Endothelial cell of umbilical vein (primary cell): Measurements from ENCODE around the gene TBCD. TPM values are rescaled to one million over a fixed set of nuclear protein-coding genes. Genes with fewer than 3 reads are reported as not detected.

ENCODE experiments used
- BruUV-seq: library from RNA; stranded (reverse); fragments of 400-500 nt; replicated peaks from 2 replicates; lab custom pipeline; 2021; lab: Mats Ljungman, UMichigan
- CTCF ChIA-PET: fragments of 300-600, 350-600 bp; sonication (Branson Sonifier 250); formaldehyde crosslinking; loops from one replicate; lab custom pipeline; 2021; ENCODE audit warnings: antibody characterized with exemption, inconsistent platforms; lab: Charles Lee
- POLR2A ChIA-PET: fragments of 300-600, 350-600 bp; sonication (Branson Sonifier 250); formaldehyde crosslinking; loops from one replicate; lab custom pipeline; 2021; ENCODE audit warnings: antibody characterized with exemption, inconsistent platforms; lab: Charles Lee
- DNase-seq: peaks from one replicate; pipeline ENCODE4 v3.0.0-alpha.2; 2011; ENCODE audit warnings: low read depth, low spot score
- FAIRE-seq: peaks from 2 replicates; lab custom pipeline; 2011; peaks lifted over from hg19 to GRCh38; lab: Jason Lieb, UNC
- H2AFZ ChIP-seq: 2 replicates; pipeline ENCODE4 v1.6.0; 2012; ENCODE audit warnings: low read depth, low read length, control low read depth, inconsistent platforms
- H3K27ac ChIP-seq: 2 replicates; pipeline ENCODE4 v1.5.1; 2011; ENCODE audit warnings: low read depth, mild to moderate bottlenecking, control low read depth, low read length, moderate library complexity; ENCODE audit not compliant: insufficient read depth
- H3K27me3 ChIP-seq, 2 experiments: 2 replicates each; pipeline versions ENCODE4 v1.6.0 to v1.6.1; 2011; ENCODE audit warnings: low read length in 2 of 2, mixed read lengths in 1 of 2; ENCODE audit not compliant: control insufficient read depth in 2 of 2, insufficient read depth in 2 of 2
- H3K36me3 ChIP-seq, 2 experiments: 2 replicates in 1 of 2; 3 replicates in 1 of 2; pipeline ENCODE4 v1.5.1; 2011; ENCODE audit warnings: low read length in 2 of 2, mild to moderate bottlenecking in 1 of 2, moderate library complexity in 1 of 2; ENCODE audit not compliant: control insufficient read depth in 2 of 2, insufficient read depth in 2 of 2; ENCODE audit errors: extremely low read depth in 1 of 2
- H3K4me1 ChIP-seq: 3 replicates; pipeline ENCODE4 v1.5.1; 2011; ENCODE audit warnings: mild to moderate bottlenecking, low read length; ENCODE audit not compliant: control insufficient read depth, insufficient read depth; ENCODE audit errors: extremely low read depth
- H3K4me2 ChIP-seq: 2 replicates; pipeline ENCODE4 v1.6.1; 2011; ENCODE audit warnings: low read length, control low read depth, mixed read lengths; ENCODE audit not compliant: insufficient read depth
- H3K4me3 ChIP-seq, 3 experiments: fragments of 200-600 bp in 1 of 3; sonication (generic), shearing (Covaris generic) in 1 of 3; replicated peaks in 1 of 3; 2 replicates each; pipeline ENCODE4 v1.5.1; 2011 to 2016; ENCODE audit warnings: control low read depth in 3 of 3, low read length in 3 of 3, mild to moderate bottlenecking in 2 of 3, inconsistent platforms in 1 of 3, low read depth in 1 of 3, moderate library complexity in 1 of 3; ENCODE audit not compliant: insufficient read depth in 1 of 3
- H3K79me2 ChIP-seq: 2 replicates; pipeline ENCODE4 v1.6.0; 2012; ENCODE audit warnings: low read length, inconsistent platforms; ENCODE audit not compliant: control insufficient read depth, insufficient read depth
- H3K9ac ChIP-seq: replicated peaks from 2 replicates; pipeline ENCODE3; 2011; ENCODE audit warnings: low read length, control low read depth; ENCODE audit not compliant: insufficient read depth; ENCODE audit errors: extremely low read depth
- H3K9me1 ChIP-seq: replicated peaks from 3 replicates; pipeline ENCODE4 v1.6.0; 2011; ENCODE audit warnings: mild to moderate bottlenecking, low read length; ENCODE audit not compliant: control insufficient read depth, insufficient read depth; ENCODE audit errors: extremely low read depth
- H3K9me3 ChIP-seq: replicated peaks from 2 replicates; pipeline ENCODE4 v1.5.1; 2012; ENCODE audit warnings: low read length, inconsistent platforms; ENCODE audit not compliant: control insufficient read depth, insufficient read depth
- H4K20me1 ChIP-seq: replicated peaks from 2 replicates; pipeline ENCODE3; 2011; ENCODE audit warnings: mild to moderate bottlenecking, low read length; ENCODE audit not compliant: control insufficient read depth, insufficient read depth; ENCODE audit errors: extremely low read depth
- FOS ChIP-seq: IDR thresholded peaks from 2 replicates; pipeline ENCODE4 v1.6.1; 2011; ENCODE audit warnings: mild to moderate bottlenecking, low read length, moderate library complexity, borderline replicate concordance; ENCODE audit not compliant: insufficient read depth
- GATA2 ChIP-seq: IDR thresholded peaks from 2 replicates; pipeline ENCODE4 v1.7.0; 2011; ENCODE audit warnings: low read depth, mild to moderate bottlenecking, moderate library complexity, mixed read lengths, low read length; ENCODE audit not compliant: insufficient read length, insufficient read depth
- JUN ChIP-seq: IDR thresholded peaks from 2 replicates; pipeline ENCODE4 v1.6.1; 2011; ENCODE audit warnings: borderline replicate concordance, low read depth; ENCODE audit not compliant: insufficient read length, insufficient read depth
- MAX ChIP-seq: IDR thresholded peaks from 2 replicates; pipeline ENCODE4 v1.6.1; 2011; ENCODE audit not compliant: insufficient read depth, insufficient read length
- MYC ChIP-seq: IDR thresholded peaks from one replicate; pipeline ENCODE4 v1.6.1; 2011; ENCODE audit warnings: mild to moderate bottlenecking, low read depth, low read length
- POLR2A ChIP-seq: IDR thresholded peaks from 2 replicates; pipeline ENCODE4 v1.6.1; 2012; ENCODE audit warnings: low read depth, mild to moderate bottlenecking, control low read depth, low read length
- POLR2AphosphoS5 ChIP-seq: IDR thresholded peaks from 2 replicates; pipeline ENCODE4 v1.6.1; 2012; ENCODE audit warnings: low read depth, mild to moderate bottlenecking, control low read depth, low read length, moderate library complexity; ENCODE audit not compliant: insufficient read depth
- dilution Hi-C: fragments of 300-500 bp; cut with MboI; formaldehyde crosslinking; loops from one replicate; pipeline ENCODE4 v1.15.0; 2019; ENCODE audit warnings: low sequenced_read_pairs; ENCODE audit not compliant: extremely low pct_ligation_motif_present
- intact Hi-C: fragments of 100-400 bp; cut with micrococcal nuclease; formaldehyde crosslinking; loops from one replicate; pipeline ENCODE4 v1.10.0; 2022
- polyA plus RNA-seq, 4 experiments: library from polyadenylated mRNA; depleted of rRNA in 3 of 4; stranded (reverse) in 3 of 4; unstranded in 1 of 4; fragments of >200 nt; gene quantifications; 2 replicates each; pipeline versions ENCODE4 v1.2.1 to v1.2.3, GENCODE V29; 2011 to 2012; ENCODE audit warnings: missing spikeins in 1 of 4
- total RNA-seq: library from RNA; stranded (reverse); gene quantifications from 2 replicates; pipeline ENCODE4 v1.2.3, GENCODE V29; 2021

Gene TBCD
- total and polyA plus RNA-seq, 2 donors (not counting 3 experiments of a cell fraction or from before 2014, with no cell fraction given): 121 to 145 TPM

DNA sequence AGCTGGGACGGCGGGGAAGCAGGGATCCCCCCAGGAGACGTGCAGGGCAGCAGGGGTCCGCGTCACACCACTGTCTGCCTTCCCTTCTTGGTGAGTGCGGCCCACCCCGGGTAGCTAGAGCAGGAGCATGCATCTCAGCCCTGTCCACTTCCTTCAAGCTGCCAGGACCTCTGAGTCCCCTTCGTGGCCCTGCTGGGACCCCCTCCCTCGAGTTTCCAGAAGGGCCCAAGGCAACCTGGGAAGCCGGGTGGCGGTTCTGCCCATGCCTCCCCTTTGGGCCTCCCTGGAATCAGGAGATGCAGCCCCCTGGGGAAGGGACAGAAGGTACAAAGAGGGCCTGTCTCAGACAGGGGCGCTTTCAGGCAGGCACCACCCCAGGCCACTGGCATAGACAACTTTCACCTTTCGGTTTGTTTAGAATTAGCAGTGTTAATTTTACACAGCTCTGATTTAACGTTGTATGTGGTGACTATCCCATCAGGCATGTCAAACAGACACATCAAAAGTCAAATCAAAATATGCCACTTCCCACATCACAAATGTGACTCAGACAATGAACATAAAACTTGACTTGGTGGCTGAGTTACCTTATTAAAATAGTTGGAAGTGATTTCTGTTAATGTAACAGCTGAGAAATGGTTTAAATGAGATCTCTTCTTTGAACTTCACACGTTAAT is 233.0 kb downstream of the TBCD start:
- H4K20me1 ChIP-seq: no peaks in the 10 kb centered on the region
- H3K9ac ChIP-seq: no peak overlapping the region
- H3K27me3 ChIP-seq: no peaks in the 10 kb centered on the region
- FAIRE-seq (peak; percentile 8), DNase-seq (no peak)
- H3K9me1 ChIP-seq: no peaks in the 10 kb centered on the region
- TF ChIP-seq POLR2A: no peak
- no peak for TF ChIP-seq FOS
- TF ChIP-seq MYC: no peak
- no peak for TF ChIP-seq POLR2AphosphoS5
- TF ChIP-seq JUN: no peak
- no peak for TF ChIP-seq GATA2
- H3K36me3 ChIP-seq: no peaks in the 10 kb centered on the region
- H3K9me3 ChIP-seq: no peaks in the 10 kb centered on the region
- peaks cover 9% of the 10 kb centered on the region for H3K4me1 ChIP-seq
- no peak overlapping the region for H3K4me2 ChIP-seq
- dilution Hi-C loops (no loop called here), intact Hi-C loops (no loop called here)
- H2AFZ ChIP-seq: no peak overlapping the region
- CTCF ChIA-PET: no interaction called here
- H3K27ac ChIP-seq: no peak overlapping the region
- no peak overlapping the region for H3K4me3 ChIP-seq
- no peaks in the 10 kb centered on the region for H3K79me2 ChIP-seq
- BruUV-seq: no TSS peak
- POLR2A ChIA-PET: no interaction called here

- peaks cover 9% of the 10 kb centered on the region for H3K4me1 ChIP-seq
- H2AFZ ChIP-seq: no peak overlapping the region
- no peaks in the 10 kb centered on the region for H3K9me3 ChIP-seq
- no peak overlapping the region for H3K27ac ChIP-seq
- no peaks in the 10 kb centered on the region for H3K79me2 ChIP-seq
- TF ChIP-seq GATA2 (no peak), JUN (no peak), POLR2A (no peak), MAX (no peak), MYC (no peak)
- no peaks in the 10 kb centered on the region for H3K9me1 ChIP-seq
- no peak overlapping the region for H3K4me2 ChIP-seq
- intact Hi-C loops: no loop called here
- no peaks in the 10 kb centered on the region for H3K27me3 ChIP-seq
- H3K4me3 ChIP-seq: no peak overlapping the region
- no TSS peak for BruUV-seq
- no peaks in the 10 kb centered on the region for H4K20me1 ChIP-seq
- DNase-seq (no peak), FAIRE-seq (no peak)
- ChIA-PET CTCF (no interaction called here), POLR2A (no interaction called here)
- no peaks in the 10 kb centered on the region for H3K36me3 ChIP-seq
- dilution Hi-C loops: no loop called here
- H3K9ac ChIP-seq: no peak overlapping the region
Observed at GRCh38 chr17:82985428-82985805, 233.6 kb downstream of the TBCD start.
